Measurements from ENCODE around the gene CSF3R. TPM values are rescaled to one million over a fixed set of nuclear protein-coding genes. Genes with fewer than 3 reads are reported as not detected.

Gene CSF3R
- total and polyA plus RNA-seq, 2 donors (not counting 3 experiments of a cell fraction or from before 2014, with no cell fraction given) = not detected

- Histone ChIP-seq H3K4me3 (replicated peaks in 1 of 3; ENCODE audit: insufficient read depth in 1 of 3, low read depth in 1 of 3, low read length in 3 of 3) (no peak overlapping the region), H3K27ac (ENCODE audit: insufficient read depth, low read depth, low read length) (no peak overlapping the region), H3K4me1 (ENCODE audit: control insufficient read depth, extremely low read depth, insufficient read depth, low read length) (no peaks in the 10 kb centered on the region), H3K36me3 (ENCODE audit: control insufficient read depth in 2 of 2, extremely low read depth in 1 of 2, insufficient read depth in 2 of 2, low read length in 2 of 2) (no peaks in the 10 kb centered on the region), H4K20me1 (replicated peaks; ENCODE audit: control insufficient read depth, extremely low read depth, insufficient read depth, low read length) (no peaks in the 10 kb centered on the region), H3K9me1 (replicated peaks; ENCODE audit: control insufficient read depth, extremely low read depth, insufficient read depth, low read length) (no peaks in the 10 kb centered on the region), H3K79me2 (ENCODE audit: control insufficient read depth, insufficient read depth, low read length) (no peaks in the 10 kb centered on the region), H3K9ac (replicated peaks; ENCODE audit: extremely low read depth, insufficient read depth, low read length) (no peak overlapping the region), H3K9me3 (replicated peaks; ENCODE audit: control insufficient read depth, insufficient read depth, low read length) (no peaks in the 10 kb centered on the region), H3K27me3 (ENCODE audit: control insufficient read depth in 2 of 2, insufficient read depth in 2 of 2, low read length in 2 of 2) (peaks cover 0 to 5% of the 10 kb centered on the region in 2 experiments), H3K4me2 (ENCODE audit: insufficient read depth, low read length) (no peak overlapping the region), H2AFZ (ENCODE audit: low read depth, low read length) (no peak overlapping the region)
- DNase-seq (ENCODE audit: low read depth, low spot score) (no peak), FAIRE-seq (no peak)
- POLR2A ChIA-PET = no interaction called here
- intact Hi-C loops (cut with micrococcal nuclease) (no loop called here), dilution Hi-C loops (cut with MboI; ENCODE audit: extremely low pct_ligation_motif_present, low sequenced_read_pairs) (no loop called here)
- no peak for TF ChIP-seq JUN (IDR thresholded peaks at IDR 0.05; ENCODE audit: borderline replicate concordance, insufficient read depth, insufficient read length, low read depth)
- TF ChIP-seq GATA2 (IDR thresholded peaks at IDR 0.05; ENCODE audit: insufficient read depth, insufficient read length, low read depth, low read length) = no peak
- no peak for TF ChIP-seq MYC (IDR thresholded peaks at IDR 0.05; ENCODE audit: low read depth, low read length)
- no peak for TF ChIP-seq CTCF (IDR thresholded peaks at IDR 0.05; ENCODE audit: extremely low read depth in 1 of 2, insufficient read depth in 1 of 2, low read depth in 1 of 2, low read length in 2 of 2)
- CTCF ChIA-PET = no interaction called here
- no TSS peak for BruUV-seq (replicated peaks)
Observed at GRCh38 chr1:36475341-36475740, 7.4 kb downstream of the CSF3R start.

GRCh38 chr1:36472656-36473055 lies 10.1 kb downstream of the CSF3R start:
- H3K27ac ChIP-seq (ENCODE audit: insufficient read depth, low read depth, low read length) = no peak overlapping the region
- no peaks in the 10 kb centered on the region for H4K20me1 ChIP-seq (replicated peaks; ENCODE audit: control insufficient read depth, extremely low read depth, insufficient read depth, low read length)
- no peaks in the 10 kb centered on the region for H3K9me3 ChIP-seq (replicated peaks; ENCODE audit: control insufficient read depth, insufficient read depth, low read length)
- DNase-seq (ENCODE audit: low read depth, low spot score) (no peak), FAIRE-seq (no peak)
- H3K36me3 ChIP-seq (ENCODE audit: control insufficient read depth in 2 of 2, extremely low read depth in 1 of 2, insufficient read depth in 2 of 2, low read length in 2 of 2) = no peaks in the 10 kb centered on the region
- no peak overlapping the region for H3K4me3 ChIP-seq (replicated peaks in 1 of 3; ENCODE audit: insufficient read depth in 1 of 3, low read depth in 1 of 3, low read length in 3 of 3)
- no peaks in the 10 kb centered on the region for H3K79me2 ChIP-seq (ENCODE audit: control insufficient read depth, insufficient read depth, low read length)
- H3K9ac ChIP-seq (replicated peaks; ENCODE audit: extremely low read depth, insufficient read depth, low read length) = no peak overlapping the region
- H3K27me3 ChIP-seq (ENCODE audit: control insufficient read depth in 2 of 2, insufficient read depth in 2 of 2, low read length in 2 of 2) = no peaks in the 10 kb centered on the region
- ChIA-PET POLR2A (no interaction called here), CTCF (interaction anchor here (1.0 kb wide), 1 partner anchor 44 kb away, joined by 3 read pairs; no protein-coding TSS in a partner anchor)
- BruUV-seq (replicated peaks) = no TSS peak
- H2AFZ ChIP-seq (ENCODE audit: low read depth, low read length) = no peak overlapping the region
- dilution Hi-C loops (cut with MboI; ENCODE audit: extremely low pct_ligation_motif_present, low sequenced_read_pairs) (no loop called here), intact Hi-C loops (cut with micrococcal nuclease) (no loop called here)
- no peaks in the 10 kb centered on the region for H3K4me1 ChIP-seq (ENCODE audit: control insufficient read depth, extremely low read depth, insufficient read depth, low read length)
- H3K4me2 ChIP-seq (ENCODE audit: insufficient read depth, low read length) = no peak overlapping the region
- no peaks in the 10 kb centered on the region for H3K9me1 ChIP-seq (replicated peaks; ENCODE audit: control insufficient read depth, extremely low read depth, insufficient read depth, low read length)
- TF ChIP-seq FOS (IDR thresholded peaks at IDR 0.05; ENCODE audit: borderline replicate concordance, insufficient read depth, low read length) (no peak), MYC (IDR thresholded peaks at IDR 0.05; ENCODE audit: low read depth, low read length) (no peak), POLR2AphosphoS5 (IDR thresholded peaks at IDR 0.05; ENCODE audit: insufficient read depth, low read depth, low read length) (no peak), CTCF (IDR thresholded peaks at IDR 0.05; ENCODE audit: extremely low read depth in 1 of 2, insufficient read depth in 1 of 2, low read depth in 1 of 2, low read length in 2 of 2) (no peak), EZH2 (IDR thresholded peaks at IDR 0.05; ENCODE audit: borderline replicate concordance, low read depth, low read length, severe bottlenecking) (no peak), JUN (IDR thresholded peaks at IDR 0.05; ENCODE audit: borderline replicate concordance, insufficient read depth, insufficient read length, low read depth) (no peak), GATA2 (IDR thresholded peaks at IDR 0.05; ENCODE audit: insufficient read depth, insufficient read length, low read depth, low read length) (no peak), POLR2A (IDR thresholded peaks at IDR 0.05; ENCODE audit: low read depth, low read length) (no peak), MAX (IDR thresholded peaks at IDR 0.05; ENCODE audit: insufficient read depth, insufficient read length) (no peak)

All from endothelial cell of umbilical vein (primary cell).